ENCODE measurements around the gene KCNMA1. TPM values are rescaled to one million over a fixed set of nuclear protein-coding genes. Genes with fewer than 3 reads are reported as not detected.

KCNMA1 gene
- total RNA-seq, 1 donor from 2014 or later: 2.0 TPM

DNA sequence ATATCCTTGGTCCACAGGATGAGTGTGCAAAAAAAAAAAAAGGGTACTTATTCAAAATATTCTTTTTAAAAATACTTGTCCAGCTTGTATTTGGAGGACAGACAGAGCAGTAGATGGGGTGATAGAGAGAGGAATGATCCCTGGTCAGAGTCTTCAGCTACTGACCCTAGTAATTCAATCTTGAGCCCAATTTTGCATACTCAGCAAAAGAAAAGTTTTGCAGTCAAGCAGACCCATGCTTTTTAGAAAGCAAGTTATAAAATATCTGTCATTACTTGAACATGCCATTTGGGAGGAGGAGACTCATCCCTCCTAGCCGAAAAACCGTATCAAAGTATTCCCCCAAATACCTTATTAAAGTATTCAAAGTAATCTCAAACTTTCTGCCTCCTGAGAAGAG lies 585.0 kb downstream of the KCNMA1 start:
- DNase-seq (no peak), ATAC-seq (ENCODE audit: poor library complexity) (no peak)
- intact Hi-C loops (cut with DNase I): no loop called here

GRCh38 chr10:77051837-77052236 lies 585.8 kb downstream of the KCNMA1 start:
- ATAC-seq (ENCODE audit: poor library complexity): no peak
- intact Hi-C loops (cut with DNase I): no loop called here
- no peak for DNase-seq

- intact Hi-C loops (cut with DNase I): no loop called here
- DNase-seq (no peak), ATAC-seq (ENCODE audit: poor library complexity) (no peak)
Measured at GRCh38 chr10:77049896-77050295, 587.7 kb downstream of the KCNMA1 start.

DNA sequence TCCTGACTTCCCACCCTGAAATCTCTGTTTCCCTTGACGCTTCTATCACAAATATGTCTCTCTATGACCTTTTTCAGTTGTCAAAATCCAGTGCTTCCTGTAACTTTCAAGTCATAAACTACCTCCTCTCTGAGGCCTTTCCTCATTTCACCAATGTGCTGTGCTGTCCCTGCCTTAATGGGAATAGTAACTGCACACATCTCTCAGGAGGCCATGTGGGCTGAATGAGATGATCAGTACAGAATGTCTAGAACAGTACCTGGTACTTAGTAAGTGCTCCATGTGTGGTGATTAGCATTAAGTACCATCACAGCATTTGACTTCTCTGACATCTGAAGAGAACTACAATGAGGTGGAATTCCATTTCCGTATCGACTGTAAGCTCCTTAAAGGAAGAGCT lies 588.5 kb downstream of the KCNMA1 start:
- intact Hi-C loops (cut with DNase I): no loop called here
- ATAC-seq (ENCODE audit: poor library complexity) (no peak), DNase-seq (no peak)

DNA sequence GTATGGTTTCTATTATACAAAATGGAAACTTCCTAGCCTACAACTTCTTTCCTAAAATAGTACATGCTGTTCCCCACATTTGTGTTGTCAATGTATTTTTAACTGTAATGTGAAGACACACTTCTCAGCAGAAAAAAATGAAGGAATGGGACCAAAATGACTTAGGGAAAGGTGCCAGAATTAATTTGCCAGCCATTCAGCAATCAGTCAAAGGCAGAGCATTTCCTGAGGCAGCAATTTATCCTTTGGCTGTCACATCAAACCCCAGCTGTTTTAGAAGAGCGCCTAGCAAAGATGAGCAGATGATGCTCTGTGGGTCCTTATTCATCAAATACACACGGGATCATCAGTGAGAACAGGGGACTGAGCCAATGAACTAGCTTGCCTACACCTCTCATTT lies 592.5 kb downstream of the KCNMA1 start:
- ATAC-seq (ENCODE audit: poor library complexity) (no peak), DNase-seq (no peak)
- intact Hi-C loops (cut with DNase I): no loop called here

- no peak for DNase-seq
- no peak for ATAC-seq (ENCODE audit: poor library complexity)
- intact Hi-C loops (cut with DNase I): no loop called here
Measured at GRCh38 chr10:77043420-77043763, 594.2 kb downstream of the KCNMA1 start.

DNA sequence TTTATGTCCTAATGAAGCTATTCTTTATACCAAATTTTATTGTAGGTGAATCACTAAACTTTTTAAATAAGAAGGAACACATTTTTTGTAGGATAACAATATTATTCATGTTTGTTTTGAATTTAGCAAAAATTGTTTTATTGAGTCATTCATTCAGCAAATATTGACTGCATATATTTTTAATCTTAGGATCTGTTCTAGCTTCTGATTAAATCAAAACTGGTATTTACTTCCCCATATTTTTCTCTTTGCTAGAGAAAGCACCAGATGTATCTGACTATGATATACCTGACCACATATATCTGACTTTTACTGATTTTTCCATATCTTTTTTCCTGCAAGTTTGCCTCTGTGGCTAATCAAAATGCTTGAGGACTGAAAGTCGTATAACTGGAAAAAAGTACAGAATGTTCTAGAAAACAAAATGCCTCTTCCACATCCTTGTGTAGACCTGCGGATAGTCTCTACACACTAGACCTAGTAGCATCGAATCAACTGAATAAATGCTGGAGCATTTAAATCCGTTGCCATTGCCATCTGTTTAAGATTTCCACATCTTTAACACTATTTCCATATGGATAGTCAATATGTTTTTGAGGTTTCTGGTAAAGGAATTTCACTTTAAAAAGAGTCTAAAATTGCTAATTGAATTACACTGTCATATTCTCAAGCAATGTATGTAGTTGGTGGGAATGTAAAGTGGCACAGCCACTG lies 594.7 kb downstream of the KCNMA1 start:
- DNase-seq (no peak), ATAC-seq (ENCODE audit: poor library complexity) (no peak)
- intact Hi-C loops (cut with DNase I): no loop called here

- no peak for DNase-seq
- ATAC-seq (ENCODE audit: poor library complexity): peak; percentile 20
- intact Hi-C loops (cut with DNase I): no loop called here
Measured at GRCh38 chr10:77041636-77042258, 595.9 kb downstream of the KCNMA1 start.

- ATAC-seq (ENCODE audit: poor library complexity): no peak
- no peak for DNase-seq
- intact Hi-C loops (cut with DNase I): no loop called here
Measured at GRCh38 chr10:77038407-77038806, 599.2 kb downstream of the KCNMA1 start.

DNA sequence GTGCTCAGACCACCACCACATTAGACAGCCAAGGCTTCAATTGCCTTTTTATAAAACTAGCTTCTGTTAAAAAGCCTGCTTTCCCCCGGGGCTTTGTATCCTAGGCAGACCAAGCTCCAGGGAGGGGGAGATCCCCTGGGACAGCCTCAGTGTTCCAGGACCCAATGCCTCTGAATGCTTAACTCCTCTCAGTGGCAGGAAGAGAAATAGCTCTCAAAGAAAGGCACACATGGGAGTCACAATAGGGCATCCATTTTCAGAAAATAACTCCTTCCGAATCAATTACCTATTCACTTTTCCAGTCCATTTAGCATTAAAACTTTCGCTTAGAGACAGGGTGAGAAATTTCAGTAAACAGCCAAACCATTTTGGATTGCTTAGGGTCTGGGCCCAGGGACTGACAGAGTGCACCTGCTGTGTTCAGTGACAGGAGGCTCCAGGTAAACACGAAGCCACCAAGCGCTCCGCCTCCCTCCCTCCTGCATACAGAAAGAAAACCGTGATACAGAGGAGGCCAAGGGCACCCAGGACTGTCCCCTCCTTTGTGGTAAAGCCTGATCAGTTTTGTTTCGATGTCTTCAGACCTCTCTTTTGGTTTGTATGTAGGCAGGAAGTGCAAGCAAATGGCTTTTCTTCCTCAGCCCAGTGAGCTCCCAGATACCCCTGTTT lies 599.7 kb downstream of the KCNMA1 start:
- intact Hi-C loops (cut with DNase I): no loop called here
- ATAC-seq (ENCODE audit: poor library complexity) (no peak), DNase-seq (no peak)

DNA sequence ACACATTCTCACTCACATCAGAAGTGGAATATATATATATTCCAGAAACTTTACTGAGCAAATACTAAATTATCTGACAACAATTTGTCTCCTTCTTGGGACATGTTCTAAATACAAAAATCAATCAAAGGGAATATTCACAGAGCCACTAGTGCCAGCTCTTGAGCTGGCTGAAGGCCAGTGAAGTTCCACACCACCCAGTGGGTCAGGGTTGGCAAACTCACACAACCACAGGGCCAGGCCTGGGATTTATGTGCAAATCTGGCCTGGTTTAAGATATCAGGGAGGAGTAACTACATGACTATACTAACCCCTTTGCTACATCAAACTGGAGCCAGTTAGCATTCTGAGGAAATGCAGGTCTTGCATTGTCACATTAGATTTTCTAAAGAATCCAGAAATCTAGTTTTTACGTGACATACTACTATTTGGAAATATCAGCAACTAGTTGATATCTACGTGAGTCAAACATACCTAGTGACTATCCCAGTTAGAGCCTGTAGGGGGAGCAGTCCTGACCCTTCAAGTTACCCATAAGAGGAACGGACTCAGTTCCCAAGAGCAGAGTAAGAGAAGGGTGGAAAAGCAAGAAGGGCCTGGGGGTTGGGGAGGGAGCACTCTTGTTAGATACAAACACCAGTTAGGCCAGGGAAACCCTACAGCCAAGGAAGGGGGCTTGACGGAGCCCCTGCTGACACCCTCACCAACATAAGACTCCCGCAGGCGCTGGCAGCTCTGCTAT lies 600.4 kb downstream of the KCNMA1 start:
- DNase-seq: no peak
- ATAC-seq (ENCODE audit: poor library complexity): no peak
- intact Hi-C loops (cut with DNase I): no loop called here

DNA sequence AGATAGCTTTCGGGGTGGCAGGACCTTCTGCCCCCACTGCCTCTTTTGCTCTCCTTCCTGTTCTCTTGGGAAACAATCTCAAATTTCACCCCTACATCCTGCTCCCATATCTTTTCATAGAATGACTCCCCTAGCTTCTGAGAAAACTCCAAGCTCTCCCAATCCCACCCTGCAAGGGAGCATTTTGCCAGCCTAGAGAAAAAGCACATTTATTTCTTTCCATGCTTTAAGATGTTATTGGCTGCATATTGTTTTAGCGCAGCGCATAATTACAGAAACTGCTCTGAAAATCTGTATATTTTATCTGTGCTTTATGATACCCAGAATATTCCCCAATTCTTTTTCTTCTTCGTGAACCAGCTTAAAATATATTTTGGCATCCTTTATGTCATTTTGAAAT lies 601.3 kb downstream of the KCNMA1 start:
- ATAC-seq (ENCODE audit: poor library complexity) (no peak), DNase-seq (no peak)
- intact Hi-C loops (cut with DNase I): no loop called here

- intact Hi-C loops (cut with DNase I): no loop called here
- no peak for DNase-seq
- no peak for ATAC-seq (ENCODE audit: poor library complexity)
Measured at GRCh38 chr10:77034795-77035194, 602.8 kb downstream of the KCNMA1 start.

DNA sequence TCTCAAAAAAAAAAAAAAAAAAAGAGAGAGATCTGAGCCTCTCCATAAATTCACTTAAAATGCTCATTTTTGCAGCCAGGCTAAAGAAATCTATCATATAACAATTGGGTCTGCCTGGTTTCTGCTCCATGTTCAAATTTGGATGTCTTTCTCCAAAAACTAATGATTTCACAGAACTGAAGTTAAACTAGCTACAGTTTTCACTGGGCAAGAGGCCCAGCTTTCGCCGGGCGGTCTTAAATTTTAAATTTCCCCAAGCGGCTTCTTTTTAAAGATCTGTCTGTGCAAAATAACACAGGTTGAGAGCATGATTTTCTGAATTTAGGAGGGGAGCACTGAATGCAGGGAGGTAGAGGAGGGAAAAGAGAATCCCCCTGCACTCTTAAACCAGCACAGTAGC lies 603.4 kb downstream of the KCNMA1 start:
- intact Hi-C loops (cut with DNase I): no loop called here
- no peak for ATAC-seq (ENCODE audit: poor library complexity)
- no peak for DNase-seq

DNA sequence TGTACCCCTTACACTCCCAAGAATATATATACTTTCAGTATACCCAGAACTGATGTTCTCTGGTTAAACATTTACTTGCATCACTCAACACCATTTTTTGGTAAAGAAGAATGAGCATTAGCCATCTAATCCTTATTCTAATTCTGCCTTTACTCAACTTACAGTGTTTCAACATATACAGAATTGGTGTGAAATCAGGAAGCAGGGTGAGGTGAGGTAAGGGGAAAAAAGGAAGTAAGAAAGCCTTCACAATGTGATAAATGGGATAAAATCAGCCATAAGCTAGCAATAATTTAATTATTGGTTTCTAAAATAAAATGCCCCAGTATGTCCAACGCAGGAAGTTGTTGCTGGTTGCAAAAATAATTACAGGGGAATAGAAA lies 605.4 kb downstream of the KCNMA1 start:
- intact Hi-C loops (cut with DNase I): no loop called here
- ATAC-seq (ENCODE audit: poor library complexity): no peak
- no peak for DNase-seq

DNA sequence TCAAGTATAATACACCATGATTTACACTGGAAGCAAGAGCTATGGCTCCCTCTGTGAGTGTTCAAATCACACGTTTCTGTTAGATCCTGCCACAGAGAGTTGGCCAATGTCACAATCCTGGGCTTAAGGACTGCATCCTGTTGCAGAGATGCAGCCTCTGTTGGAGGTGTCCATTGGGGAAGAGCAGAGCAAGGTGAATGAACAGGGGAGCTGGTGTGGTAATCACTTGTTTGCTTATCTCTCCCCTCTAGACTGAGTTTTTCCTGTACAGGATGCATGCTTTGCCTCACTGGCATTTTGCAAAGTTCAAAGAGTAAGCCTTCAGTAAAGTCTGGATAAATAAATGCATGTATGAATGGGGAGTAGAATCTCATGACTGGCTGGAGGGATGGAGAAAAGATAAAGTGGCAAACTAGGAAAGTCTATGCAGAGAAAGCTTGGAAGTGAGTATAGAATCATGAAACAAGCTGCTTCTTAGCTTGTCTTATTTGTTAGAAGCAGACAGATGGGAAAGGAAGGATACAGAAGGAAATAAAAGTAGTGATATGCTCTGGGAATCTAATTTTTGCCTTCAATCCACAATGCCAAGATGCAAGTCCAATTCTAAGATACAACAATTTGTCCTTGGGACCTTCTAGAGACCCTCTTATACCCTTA lies 605.9 kb downstream of the KCNMA1 start:
- DNase-seq: no peak
- ATAC-seq (ENCODE audit: poor library complexity): no peak
- intact Hi-C loops (cut with DNase I): no loop called here

- intact Hi-C loops (cut with DNase I): no loop called here
- ATAC-seq (ENCODE audit: poor library complexity) (no peak), DNase-seq (no peak)
Measured at GRCh38 chr10:77030974-77031373, 606.6 kb downstream of the KCNMA1 start.

DNA sequence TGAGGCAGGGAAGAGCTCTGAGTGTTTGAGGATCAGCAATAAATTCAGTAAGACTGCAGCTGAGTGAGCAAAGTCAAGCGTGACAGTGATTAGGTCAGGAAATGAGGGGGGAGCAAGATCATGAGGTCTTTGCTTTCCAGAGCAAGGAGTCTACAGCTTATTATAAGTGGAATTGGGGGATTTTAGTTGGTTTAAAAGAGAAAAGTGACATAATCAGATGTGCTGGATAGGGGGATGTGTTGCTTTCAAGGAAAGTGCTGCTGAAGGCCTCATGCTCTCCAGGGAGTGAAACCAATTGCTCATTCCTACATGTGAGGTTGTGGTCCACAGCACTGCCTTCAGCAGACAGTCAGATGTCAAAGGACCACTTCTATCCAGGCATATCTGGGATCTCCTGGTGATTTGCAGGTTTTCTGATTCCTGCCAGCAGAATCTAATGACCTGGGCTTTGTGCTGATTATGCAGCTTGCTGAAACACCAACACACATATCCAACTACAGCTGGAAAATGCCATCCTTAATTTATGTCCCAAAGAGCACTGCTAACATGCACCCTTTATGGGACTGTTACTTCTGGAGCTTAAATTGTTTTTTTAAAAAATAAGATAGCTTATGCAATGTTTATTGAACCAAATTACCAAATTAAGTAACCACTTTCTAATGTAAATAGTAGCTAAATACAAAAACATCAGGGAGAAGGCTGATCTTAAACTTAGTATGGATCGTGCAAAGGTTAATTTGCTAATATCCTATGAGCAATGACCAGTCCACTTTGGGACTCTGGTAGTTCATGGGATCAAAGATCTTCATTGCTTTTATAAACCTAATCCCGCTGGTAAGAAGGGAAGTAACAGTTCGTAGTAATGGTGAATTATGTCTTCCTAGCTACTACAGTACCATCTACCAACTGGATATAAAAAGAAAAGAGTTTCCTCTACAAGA lies 607.6 kb downstream of the KCNMA1 start:
- DNase-seq (no peak), ATAC-seq (ENCODE audit: poor library complexity) (no peak)
- intact Hi-C loops (cut with DNase I): no loop called here
